Measurements from ENCODE around the gene TNFRSF4.

GRCh38 chr1:1183833-1184775 is 29.8 kb downstream of the TNFRSF4 start:
- TF ChIP-seq SMAD5 (IDR thresholded peaks at IDR 0.05; ENCODE audit: low read depth) (no peak), SIX5 (IDR thresholded peaks at IDR 0.05; ENCODE audit: low read depth, low read length, severe bottlenecking) (no peak), CTCF (IDR thresholded peaks at IDR 0.05 in 2 of 3, conservative IDR thresholded peaks at IDR 0.05 in 1 of 3; ENCODE audit: control insufficient read depth in 2 of 3, extremely low read depth in 1 of 3, insufficient read depth in 1 of 3, low read depth in 3 of 3, low read length in 3 of 3) (no peak), GABPA (IDR thresholded peaks at IDR 0.05; ENCODE audit: low read depth) (no peak), ZZZ3 (IDR thresholded peaks at IDR 0.05; ENCODE audit: control insufficient read depth, insufficient read length, low read depth) (no peak), EP300 (IDR thresholded peaks at IDR 0.05; ENCODE audit: borderline replicate concordance in 1 of 2, control insufficient read depth in 1 of 2, low read depth in 2 of 2, low read length in 2 of 2) (no peak)
- TF ChIP-seq, protein P1, sequence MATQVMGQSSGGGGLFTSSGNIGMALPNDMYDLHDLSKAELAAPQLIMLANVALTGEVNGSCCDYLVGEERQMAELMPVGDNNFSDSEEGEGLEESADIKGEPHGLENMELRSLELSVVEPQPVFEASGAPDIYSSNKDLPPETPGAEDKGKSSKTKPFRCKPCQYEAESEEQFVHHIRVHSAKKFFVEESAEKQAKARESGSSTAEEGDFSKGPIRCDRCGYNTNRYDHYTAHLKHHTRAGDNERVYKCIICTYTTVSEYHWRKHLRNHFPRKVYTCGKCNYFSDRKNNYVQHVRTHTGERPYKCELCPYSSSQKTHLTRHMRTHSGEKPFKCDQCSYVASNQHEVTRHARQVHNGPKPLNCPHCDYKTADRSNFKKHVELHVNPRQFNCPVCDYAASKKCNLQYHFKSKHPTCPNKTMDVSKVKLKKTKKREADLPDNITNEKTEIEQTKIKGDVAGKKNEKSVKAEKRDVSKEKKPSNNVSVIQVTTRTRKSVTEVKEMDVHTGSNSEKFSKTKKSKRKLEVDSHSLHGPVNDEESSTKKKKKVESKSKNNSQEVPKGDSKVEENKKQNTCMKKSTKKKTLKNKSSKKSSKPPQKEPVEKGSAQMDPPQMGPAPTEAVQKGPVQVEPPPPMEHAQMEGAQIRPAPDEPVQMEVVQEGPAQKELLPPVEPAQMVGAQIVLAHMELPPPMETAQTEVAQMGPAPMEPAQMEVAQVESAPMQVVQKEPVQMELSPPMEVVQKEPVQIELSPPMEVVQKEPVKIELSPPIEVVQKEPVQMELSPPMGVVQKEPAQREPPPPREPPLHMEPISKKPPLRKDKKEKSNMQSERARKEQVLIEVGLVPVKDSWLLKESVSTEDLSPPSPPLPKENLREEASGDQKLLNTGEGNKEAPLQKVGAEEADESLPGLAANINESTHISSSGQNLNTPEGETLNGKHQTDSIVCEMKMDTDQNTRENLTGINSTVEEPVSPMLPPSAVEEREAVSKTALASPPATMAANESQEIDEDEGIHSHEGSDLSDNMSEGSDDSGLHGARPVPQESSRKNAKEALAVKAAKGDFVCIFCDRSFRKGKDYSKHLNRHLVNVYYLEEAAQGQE (IDR thresholded peaks at IDR 0.05; ENCODE audit: low read depth, low read length): no peak
